Left lobe of liver (tissue), 2 donors: Measurements from ENCODE around the gene AP4S1. TPM values are rescaled to one million over a fixed set of nuclear protein-coding genes. Genes with fewer than 3 reads are reported as not detected.

Experiments used
- ATAC-seq: fragments of 200-7000 bp; cut with Tn5 transposase; one replicate; pipeline ENCODE4 v1.9.1; 2020; ENCODE audit warnings: mild to moderate bottlenecking, moderate library complexity
- DNase-seq: peaks from one replicate; pipeline ENCODE4 v3.0.0-alpha.2; 2020; ENCODE audit warnings: low spot score
- total RNA-seq: library from RNA; stranded (reverse); gene quantifications from one replicate; pipeline ENCODE4 v1.2.1, GENCODE V29; 2021
- donor health status: DM: no; HTN: no; CAD: no; lungs with moderate emphysema.
- donor health status: DM: no; HTN: yes; CAD: no.

The AP4S1 gene
- total RNA-seq, 1 donor from 2014 or later: 1.9 TPM

DNA sequence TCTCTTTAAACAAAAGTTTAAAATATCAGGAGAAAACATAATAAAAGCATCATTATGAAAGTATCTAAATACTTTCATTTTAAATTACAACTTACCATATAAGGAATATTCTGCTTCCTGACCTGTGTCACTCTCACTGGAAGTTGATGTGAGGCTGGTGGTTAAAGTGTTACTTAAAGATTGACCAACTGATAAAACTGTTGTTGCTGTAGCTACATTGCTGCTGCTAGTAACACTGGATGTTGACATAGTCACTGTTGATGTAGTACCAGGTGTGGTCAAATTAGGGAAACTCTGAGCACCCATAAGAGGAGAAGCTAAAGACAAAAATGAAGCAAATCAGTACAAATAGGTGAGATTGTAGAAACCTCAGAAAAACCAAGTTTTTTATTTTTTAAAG lies 102.2 kb downstream of the AP4S1 start:
- ATAC-seq (peak; percentile 76), DNase-seq (no peak)

DNA sequence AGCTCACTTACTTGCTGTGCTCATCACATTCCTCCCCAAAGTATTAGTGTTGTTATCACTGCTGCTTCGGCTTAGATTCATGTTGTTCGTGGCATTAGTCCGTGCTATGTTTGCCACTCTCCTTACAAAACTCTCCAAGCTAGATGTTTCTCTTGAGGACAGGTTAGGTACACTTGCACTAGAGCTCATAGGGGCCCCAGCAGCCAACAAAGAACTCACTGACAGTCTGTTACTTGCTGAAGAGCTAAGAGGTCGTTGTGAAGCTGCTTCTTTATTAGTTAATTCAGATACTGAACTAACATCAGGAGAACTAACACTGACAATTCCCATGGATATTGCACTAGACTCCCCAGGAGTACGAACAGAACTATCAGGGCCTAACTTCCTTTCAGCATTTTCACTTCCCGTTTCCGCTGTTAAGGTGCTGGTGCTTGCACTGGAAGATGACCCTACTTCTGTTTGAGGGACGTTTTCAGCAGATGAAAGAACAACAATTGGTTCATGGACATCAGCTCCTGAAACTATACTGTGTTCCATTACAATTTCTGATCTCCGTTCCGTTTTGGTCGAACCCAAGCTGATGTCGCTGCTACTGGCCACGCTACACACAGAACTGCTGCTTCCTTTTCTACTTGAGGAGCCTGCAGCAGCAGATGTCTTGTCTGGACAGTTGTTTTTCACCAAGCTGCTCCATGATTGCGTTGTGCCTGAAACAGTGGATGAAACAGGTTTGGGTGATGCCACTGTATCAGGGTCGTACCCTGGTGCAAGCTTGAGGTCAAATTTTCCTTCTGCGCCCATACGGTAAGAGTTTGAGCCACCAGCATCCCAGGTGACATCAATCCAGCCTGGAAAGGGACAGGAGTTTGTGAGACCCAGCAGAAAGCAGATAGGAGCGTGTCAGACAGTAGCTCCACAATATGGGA lies 103.4 kb downstream of the AP4S1 start:
- ATAC-seq (peak; percentile 33), DNase-seq (no peak)

DNA sequence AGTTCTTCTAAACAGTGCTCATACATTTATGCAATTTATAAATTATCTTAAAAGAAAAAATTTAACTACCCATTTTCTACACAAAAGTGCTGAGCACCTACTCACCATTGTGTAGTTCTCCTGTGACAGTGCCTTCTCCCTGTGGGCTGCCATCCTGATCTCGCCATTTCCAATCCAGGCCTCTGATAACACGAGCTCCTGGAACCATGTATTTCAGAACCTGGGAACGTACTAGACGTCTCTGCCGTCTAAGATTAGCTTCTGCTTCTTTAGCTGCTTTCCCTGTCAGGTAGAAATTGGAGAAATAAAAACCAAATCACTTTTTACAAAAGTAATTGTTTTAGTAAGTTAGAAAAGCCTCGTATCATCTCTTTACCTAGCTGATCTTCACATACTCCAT lies 107.7 kb downstream of the AP4S1 start:
- no peak for DNase-seq
- ATAC-seq: no peak

DNA sequence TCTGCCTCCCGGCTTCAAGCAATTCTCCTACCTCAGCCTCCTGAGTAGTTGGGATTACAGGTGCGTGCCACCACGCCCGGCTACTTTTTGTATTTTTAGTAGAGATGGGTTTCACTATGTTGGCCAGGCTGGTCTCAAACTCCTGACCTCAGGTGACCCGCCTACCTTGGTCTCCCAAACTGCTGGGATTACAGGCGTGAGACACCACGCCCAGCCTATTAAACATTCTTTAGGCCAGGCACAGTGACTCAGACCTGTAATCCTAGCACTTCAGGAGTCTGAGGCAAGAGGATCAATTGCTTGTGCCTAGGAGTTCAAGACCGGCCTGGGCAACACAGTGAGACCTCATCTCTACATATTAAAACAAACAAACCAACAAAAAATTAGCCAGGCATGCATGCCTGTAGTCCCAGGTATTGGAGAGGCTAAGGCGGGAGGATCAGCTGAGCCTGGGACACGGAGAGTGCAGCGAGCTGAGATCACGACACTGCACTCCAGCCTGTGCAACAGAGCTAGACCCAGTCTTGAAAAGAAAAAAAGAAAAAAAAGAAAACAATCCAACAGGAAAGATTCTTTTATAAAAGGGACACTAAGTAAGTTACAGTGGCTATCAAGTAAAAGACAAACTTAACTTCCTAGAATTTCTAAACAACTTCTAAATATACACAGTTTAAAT lies 111.9 kb downstream of the AP4S1 start:
- DNase-seq (no peak), ATAC-seq (no peak)

DNA sequence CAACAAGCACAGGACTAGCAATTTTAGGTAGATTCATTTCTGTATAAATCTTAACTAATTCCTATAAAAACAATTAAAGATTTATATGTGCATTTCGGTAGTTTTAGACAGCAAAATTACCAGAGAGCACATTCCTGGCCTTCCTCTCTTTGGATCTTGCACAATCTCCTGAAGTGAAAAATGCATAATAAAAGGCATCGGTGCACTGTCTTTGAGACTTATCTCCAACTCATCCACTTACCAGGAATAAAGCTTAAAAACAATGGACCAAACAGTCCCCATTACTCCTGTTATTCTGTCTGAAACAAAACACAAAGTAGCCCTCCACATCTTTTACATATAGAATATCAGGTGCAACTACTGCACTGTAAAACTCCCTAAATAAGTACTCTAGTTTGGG lies 112.9 kb downstream of the AP4S1 start:
- ATAC-seq: no peak
- DNase-seq: no peak

DNA sequence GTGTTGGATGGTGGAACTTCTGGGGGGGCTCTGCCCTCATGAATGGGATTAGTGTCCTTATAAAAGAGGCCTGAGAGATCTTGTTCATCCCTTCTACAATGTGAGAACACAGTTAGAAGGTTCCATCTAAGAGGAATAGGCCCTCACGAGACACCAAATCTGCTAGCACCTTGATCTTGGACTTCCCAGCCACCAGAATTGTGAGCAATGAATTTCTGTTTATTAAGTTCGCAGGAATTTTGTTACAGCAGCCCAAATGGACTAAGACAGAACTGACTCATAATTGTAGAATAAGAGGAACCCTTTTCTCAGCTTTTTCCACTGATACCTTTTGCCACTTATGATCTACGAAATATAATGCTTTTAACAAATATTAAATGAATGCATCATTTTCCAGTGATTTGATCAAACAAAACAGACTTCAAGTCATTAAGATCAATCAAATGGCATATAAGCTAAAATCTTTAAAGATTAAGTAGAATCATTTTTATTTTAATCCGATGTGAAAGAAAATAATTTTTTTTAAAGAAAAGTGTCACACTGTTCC lies 113.9 kb downstream of the AP4S1 start:
- DNase-seq (no peak), ATAC-seq (no peak)

DNA sequence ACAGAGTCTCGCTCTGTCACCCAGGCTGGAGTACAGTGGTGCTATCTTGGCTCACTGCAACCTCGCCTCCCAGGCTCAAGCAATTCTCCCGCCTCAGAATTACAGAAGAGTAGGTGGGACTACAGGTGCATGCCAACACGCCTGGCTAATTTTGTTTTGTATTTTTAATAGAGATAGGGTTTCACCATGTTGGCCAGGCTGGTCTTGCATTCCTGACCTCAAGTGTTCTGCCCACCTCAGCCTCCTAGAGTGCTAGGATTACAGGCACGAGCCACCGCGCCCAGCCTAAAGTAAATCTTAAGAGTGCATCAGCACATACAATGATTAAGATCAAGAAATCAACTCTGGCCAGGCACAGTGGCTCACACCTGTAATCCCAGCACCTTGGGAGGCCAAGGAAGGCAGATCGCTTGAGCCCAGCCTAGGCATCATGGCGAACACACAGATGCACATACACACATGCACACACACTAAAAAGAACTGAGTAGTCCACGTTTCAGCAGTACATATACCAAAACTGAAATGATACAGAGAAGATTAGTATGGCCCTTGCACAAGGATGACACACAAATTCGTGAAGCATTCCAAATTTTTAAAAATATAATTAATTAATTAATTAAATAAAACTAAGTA lies 117.1 kb downstream of the AP4S1 start:
- DNase-seq: no peak

More for the DNA sequence above, 117.1 kb downstream of the AP4S1 start:
- peak; percentile 13 for ATAC-seq

Other genes with a start within 250 kb of the AP4S1 start
- 0.33 TPM for gene COCH, start 151.1 kb upstream of the AP4S1 start, total RNA-seq
- gene STRN3, start 730 bp downstream of the AP4S1 start, total RNA-seq: 19.7 TPM
- gene HECTD1, start 182.1 kb downstream of the AP4S1 start, total RNA-seq: 165 TPM